ENCODE measurements around the gene HOXC9.

HOXC9 gene

GRCh38 chr12:54051026-54051842, 51.3 kb downstream of the HOXC9 start:
- no peak for DNase-seq (ENCODE audit: extremely low read depth in 1 of 2, low read depth in 1 of 2)

GRCh38 chr12:54051874-54052437, 52.0 kb downstream of the HOXC9 start:
- DNase-seq (ENCODE audit: extremely low read depth in 1 of 2, low read depth in 1 of 2), result no peak

GRCh38 chr12:54052438-54053002, 52.6 kb downstream of the HOXC9 start:
- DNase-seq (ENCODE audit: extremely low read depth in 1 of 2, low read depth in 1 of 2), result no peak
